IMR-90 (cell line): ENCODE data around the gene PACC1. TPM values are rescaled to one million over a fixed set of nuclear protein-coding genes. Genes with fewer than 3 reads are reported as not detected.

ENCODE experiments used
- ATAC-seq: fragments of 200-7000 bp; cut with Tn5 transposase; 2 replicates; pipeline ENCODE4 v1.9.1; 2020; ENCODE audit warnings: low read depth, mild to moderate bottlenecking, moderate library complexity
- BruUV-seq: library from RNA; stranded (reverse); fragments of 400-500 nt; replicated peaks from 2 replicates; lab custom pipeline; 2021; lab: Mats Ljungman, UMichigan
- CTCF ChIA-PET: fragments of 300-600 bp; formaldehyde crosslinking; extraction: SDS; loops from one replicate; lab custom pipeline; 2021; ENCODE audit warnings: antibody characterized with exemption; lab: Yijun Ruan, JAX
- POLR2A ChIA-PET: fragments of 300-600 bp; sonication (Branson Sonifier 250); formaldehyde crosslinking; loops from one replicate; lab custom pipeline; 2022; ENCODE audit warnings: antibody characterized with exemption; ENCODE audit not compliant: unreplicated experiment; lab: Charles Lee
- DNase-seq: peaks from one replicate; pipeline ENCODE4 v3.0.0; 2013
- H2AFZ ChIP-seq: replicated peaks from 2 replicates; pipeline ENCODE3; 2013; ENCODE audit warnings: low read length, mild to moderate bottlenecking; ENCODE audit not compliant: poor library complexity
- H2AK5ac ChIP-seq: 2 replicates; pipeline ENCODE4 v1.6.1; 2013; ENCODE audit warnings: low read depth, low read length, inconsistent platforms
- H2AK9ac ChIP-seq: replicated peaks from 2 replicates; pipeline ENCODE3; 2013; ENCODE audit warnings: mild to moderate bottlenecking, low read depth, low read length, moderate library complexity; ENCODE audit not compliant: poor library complexity
- H2BK120ac ChIP-seq: 2 replicates; pipeline ENCODE4 v1.6.1; 2013; ENCODE audit warnings: low read depth, low read length, inconsistent platforms
- H2BK15ac ChIP-seq: 3 replicates; pipeline ENCODE4 v1.6.1; 2013; ENCODE audit warnings: low read depth, low read length, inconsistent platforms
- H2BK20ac ChIP-seq: 2 replicates; pipeline ENCODE4 v1.6.1; 2013; ENCODE audit warnings: low read depth, mild to moderate bottlenecking, inconsistent platforms, low read length, moderate library complexity
- H2BK5ac ChIP-seq: 2 replicates; pipeline ENCODE4 v1.6.1; 2013; ENCODE audit warnings: mild to moderate bottlenecking, low read depth, low read length, inconsistent platforms; ENCODE audit not compliant: poor library complexity, severe bottlenecking
- H3K14ac ChIP-seq: replicated peaks from 2 replicates; pipeline ENCODE4 v1.6.1; 2013; ENCODE audit warnings: low read depth, low read length, inconsistent platforms
- H3K18ac ChIP-seq: 2 replicates; pipeline ENCODE4 v1.6.1; 2013; ENCODE audit warnings: low read depth, low read length, control low read depth
- H3K23ac ChIP-seq: 2 replicates; pipeline ENCODE4 v1.6.1; 2013; ENCODE audit warnings: low read depth, low read length, inconsistent platforms
- H3K27ac ChIP-seq: 2 replicates; pipeline ENCODE4 v1.5.1; 2013; ENCODE audit warnings: mild to moderate bottlenecking, control low read depth, low read length; ENCODE audit not compliant: insufficient read depth
- H3K27me3 ChIP-seq: 2 replicates; pipeline ENCODE4 v1.6.1; 2013; ENCODE audit warnings: low read length; ENCODE audit not compliant: control insufficient read depth, insufficient read depth
- H3K36me3 ChIP-seq: 2 replicates; pipeline ENCODE4 v1.6.1; 2013; ENCODE audit warnings: low read length, mixed read lengths; ENCODE audit not compliant: control insufficient read depth, insufficient read depth
- H3K4ac ChIP-seq: 2 replicates; pipeline ENCODE4 v1.6.1; 2013; ENCODE audit warnings: low read depth, low read length, inconsistent platforms
- H3K4me1 ChIP-seq: 2 replicates; pipeline ENCODE4 v1.6.1; 2013; ENCODE audit warnings: low read length, mixed read lengths; ENCODE audit not compliant: control insufficient read depth, insufficient read depth
- H3K4me2 ChIP-seq: 2 replicates; pipeline ENCODE4 v1.6.1; 2013; ENCODE audit warnings: low read depth, mild to moderate bottlenecking, control low read depth, low read length, moderate library complexity
- H3K4me3 ChIP-seq: 2 replicates; pipeline ENCODE4 v1.5.1; 2013; ENCODE audit warnings: low read depth, mild to moderate bottlenecking, control low read depth, low read length, moderate library complexity; ENCODE audit not compliant: insufficient read depth
- H3K56ac ChIP-seq: 2 replicates; pipeline ENCODE4 v1.6.1; 2013; ENCODE audit warnings: low read length, inconsistent platforms; ENCODE audit not compliant: insufficient read depth; ENCODE audit errors: extremely low read depth
- H3K79me1 ChIP-seq, 2 experiments: 2 replicates each; pipeline ENCODE4 v1.6.1; 2013; ENCODE audit warnings: low read length in 2 of 2, inconsistent platforms in 1 of 2, low read depth in 1 of 2
- H3K9ac ChIP-seq: 2 replicates; pipeline ENCODE4 v1.6.1; 2013; ENCODE audit warnings: low read depth, low read length, control low read depth
- H3K9me1 ChIP-seq: 2 replicates; pipeline ENCODE4 v1.6.1; 2013; ENCODE audit warnings: low read length, inconsistent platforms; ENCODE audit not compliant: insufficient read depth
- H3K9me3 ChIP-seq: 2 replicates; pipeline ENCODE4 v1.6.1; 2013; ENCODE audit warnings: low read length; ENCODE audit not compliant: control insufficient read depth, insufficient read depth
- H4K20me1 ChIP-seq: 2 replicates; pipeline ENCODE4 v1.6.1; 2013; ENCODE audit warnings: low read length, inconsistent platforms; ENCODE audit not compliant: insufficient read depth
- H4K5ac ChIP-seq: 2 replicates; pipeline ENCODE4 v1.6.1; 2013; ENCODE audit warnings: mild to moderate bottlenecking, low read depth, low read length, control low read depth
- H4K8ac ChIP-seq, 2 experiments: 2 replicates each; pipeline ENCODE4 v1.6.1; 2013; ENCODE audit warnings: low read depth in 2 of 2, low read length in 2 of 2, control low read depth in 1 of 2, inconsistent platforms in 1 of 2
- H4K91ac ChIP-seq: 2 replicates; pipeline ENCODE4 v1.6.1; 2013; ENCODE audit warnings: low read depth, low read length, inconsistent platforms; ENCODE audit not compliant: insufficient read depth
- CEBPB ChIP-seq: IDR thresholded peaks from 2 replicates; pipeline ENCODE4 v1.6.1; 2012; ENCODE audit warnings: low read depth, low read length, improper control_type of control experiment
- FOS ChIP-seq: fragments of 150-350 bp; IDR thresholded peaks from 2 replicates; pipeline ENCODE4 v1.6.1; 2016; ENCODE audit warnings: low read depth, low read length
- MAFK ChIP-seq: IDR thresholded peaks from 2 replicates; pipeline ENCODE4 v1.6.1; 2012; ENCODE audit warnings: low read depth, low read length, improper control_type of control experiment
- WGBS, 2 experiments: methylation state at CpG; one replicate each; pipeline versions ENCODE4 v1.1.5 to v1.1.7; 2013; ENCODE audit warnings: missing lambda C conversion rate in 2 of 2; ENCODE audit not compliant: insufficient read length in 1 of 2; ENCODE audit errors: extremely low coverage in 2 of 2; 5-methylcytosine and 5-hydroxymethylcytosine counted together
- dilution Hi-C: fragments of 300-500 bp; cut with HindIII; formaldehyde crosslinking; loops from one replicate; pipeline ENCODE4 v1.14.3; 2018; ENCODE audit warnings: low sequenced_read_pairs; ENCODE audit not compliant: unreplicated experiment
- in situ Hi-C: fragments of 300-500 bp; cut with MboI; formaldehyde crosslinking; loops from 3 replicates; pipeline ENCODE4 v1.14.3; 2019; ENCODE audit warnings: low sequenced_read_pairs, inconsistent platforms, mixed read lengths
- intact Hi-C: fragments of 100-400 bp; cut with micrococcal nuclease; formaldehyde crosslinking; loops from 2 replicates; pipeline ENCODE4 v1.10.0; 2022
- polyA plus RNA-seq, 3 experiments: library from polyadenylated mRNA; depleted of rRNA; stranded (reverse); fragments of >200 nt; gene quantifications; 2 replicates each; pipeline ENCODE4 v1.2.3, GENCODE V29; 2012; ENCODE audit warnings: low replicate concordance in 1 of 3
- total RNA-seq: library from RNA; depleted of rRNA; stranded (reverse); fragments of >200 nt; gene quantifications from 2 replicates; pipeline ENCODE4 v1.2.3, GENCODE V29; 2012

The PACC1 gene
- total and polyA plus RNA-seq, 2 of the 4 experiments (the other 2 are of a cell fraction), result 8.6 to 13.4 TPM

GRCh38 chr1:212433577-212434462 is 19.1 kb upstream of the PACC1 start:
- no peak overlapping the region for H3K18ac ChIP-seq
- H2AFZ ChIP-seq, result peak overlapping the region; percentile 92
- ATAC-seq, result no peak
- no peak overlapping the region for H3K4ac ChIP-seq
- CTCF ChIA-PET, result interaction anchor here (0.7 kb wide), 1 partner anchor 15 kb away, joined by 3 read pairs; no protein-coding TSS in a partner anchor
- in situ Hi-C loops (no loop called here), dilution Hi-C loops (no loop called here), intact Hi-C loops (no loop called here)
- no peak overlapping the region for H4K91ac ChIP-seq
- no peak overlapping the region for H2BK5ac ChIP-seq
- no peak for DNase-seq
- H3K23ac ChIP-seq, result peak overlapping the region; percentile 88; the same call in 1 of the 2 replicates
- no peak overlapping the region; the same call in 1 of the 2 replicates for H3K14ac ChIP-seq
- no peak overlapping the region for H2BK15ac ChIP-seq
- H4K8ac ChIP-seq, result peak overlapping the region; percentile 1 to 25; a peak in 1 of 4 replicates
- no peak overlapping the region for H2BK120ac ChIP-seq
- H3K27ac ChIP-seq, result no peak overlapping the region
- H4K20me1 ChIP-seq, result peaks cover 12% of the 10 kb centered on the region; the same call in 1 of the 2 replicates
- no peak overlapping the region for H3K56ac ChIP-seq
- no peaks in the 10 kb centered on the region for H3K27me3 ChIP-seq
- H3K4me3 ChIP-seq, result peak overlapping the region; percentile 67
- TF ChIP-seq MAFK, result no peak
- no peak for TF ChIP-seq CEBPB
- TF ChIP-seq FOS, result no peak
- H3K9ac ChIP-seq, result peak overlapping the region; percentile 93
- peaks cover 15% of the 10 kb centered on the region; the same call in 1 of the 2 replicates for H3K4me1 ChIP-seq
- H3K4me2 ChIP-seq, result peak overlapping the region; percentile 66
- H2AK9ac ChIP-seq, result peak overlapping the region; percentile 45
- peaks cover 16 to 33% of the 10 kb centered on the region in 2 experiments for H3K79me1 ChIP-seq
- no TSS peak for BruUV-seq
- no peak overlapping the region for H2BK20ac ChIP-seq
- POLR2A ChIA-PET, result no interaction called here
- H3K9me3 ChIP-seq, result no peaks in the 10 kb centered on the region
- 30% methylated on average over 2 of the region's 17 CpGs; no CpG with 5 or more reads in 1 of the 2 experiments for WGBS, 2 experiments
- H3K36me3 ChIP-seq, result no peaks in the 10 kb centered on the region
- 0 out of 2 replicates have a peak, but pooled peaks cover 3% of the 10 kb centered on the region for H3K9me1 ChIP-seq
- H2AK5ac ChIP-seq, result no peak overlapping the region
- no peak overlapping the region for H4K5ac ChIP-seq
